ENCODE results near the gene RND1. TPM values are rescaled to one million over a fixed set of nuclear protein-coding genes. Genes with fewer than 3 reads are reported as not detected.

RND1 gene
- total RNA-seq, 1 experiment from 2014 or later: 5.1 TPM

GRCh38 chr12:48817873-48818830 is 47.5 kb downstream of the RND1 start, which contains the start of gene CACNB3:
Gene CACNB3, plus strand, starts transcription at chr12:48818496. Its CDS starts 434 bp downstream, at chr12:48818930.
- no peaks in the 10 kb centered on the region for H3K9me3 Mint-ChIP-seq (ENCODE audit: unreplicated experiment)
- CTCF ChIA-PET: interaction anchor here (0.7 to 2.0 kb wide), 4 partner anchors 28 to 65 kb away, joined by 3 to 8 read pairs (median 4); partner anchors contain the start of gene DDX23
- Histone ChIP-seq H3K36me3 (ENCODE audit: control insufficient read depth, insufficient read depth, low read length) (no peaks in the 10 kb centered on the region), H3K9me3 (no peaks in the 10 kb centered on the region), H3K4me1 (peaks cover 11% of the 10 kb centered on the region), H3K4me3 (ENCODE audit: low read depth, low read length) (peak within 1 kb of the TSS; percentile 82), H3K27me3 (replicated peaks; ENCODE audit: control insufficient read depth, insufficient read depth, low read length) (no peaks in the 10 kb centered on the region)
- peaks cover 14% of the 10 kb centered on the region for H3K4me1 Mint-ChIP-seq (ENCODE audit: low read depth, unreplicated experiment)
- peak in 1 of 2 experiments; percentile 15 for TF ChIP-seq CTCF (IDR thresholded peaks at IDR 0.05; ENCODE audit: insufficient read depth in 1 of 2, low read depth in 1 of 2, low read length in 1 of 2, severe bottlenecking in 1 of 2, unreplicated experiment in 1 of 2)
- POLR2A ChIA-PET: no interaction called here
- no TSS peak for BruUV-seq (replicated peaks)
- intact Hi-C loops (cut with micrococcal nuclease; ENCODE audit: unreplicated experiment): no loop called here
- H3K4me3 Mint-ChIP-seq (ENCODE audit: unreplicated experiment): peak within 1 kb of the TSS; percentile 97
- no peaks in the 10 kb centered on the region for H3K27me3 Mint-ChIP-seq (ENCODE audit: insufficient read depth, unreplicated experiment)
- H3K36me3 Mint-ChIP-seq (ENCODE audit: insufficient read depth, unreplicated experiment): peaks cover 9% of the 10 kb centered on the region
- DNase-seq: peak; percentile 84 to 85
- peak within 1 kb of the TSS; percentile 92 for H3K27ac Mint-ChIP-seq (ENCODE audit: unreplicated experiment)

GRCh38 chr12:48816143-48816854 is 49.4 kb downstream of the RND1 start:
- POLR2A ChIA-PET: interaction anchor here (1.0 kb wide), 1 partner anchor 36 kb away, joined by 4 read pairs; no protein-coding TSS in a partner anchor
- H3K4me1 ChIP-seq: peaks cover 13% of the 10 kb centered on the region
- no peaks in the 10 kb centered on the region for H3K9me3 Mint-ChIP-seq (ENCODE audit: unreplicated experiment)
- peaks cover 9% of the 10 kb centered on the region for H3K36me3 Mint-ChIP-seq (ENCODE audit: insufficient read depth, unreplicated experiment)
- CTCF ChIA-PET: interaction anchor here (0.6 to 2.1 kb wide), 10 partner anchors 11 to 172 kb away, joined by 3 to 34 read pairs (median 7); partner anchors contain the start of gene FKBP11
- peak overlapping the region; percentile 91 for H3K4me3 ChIP-seq (ENCODE audit: low read depth, low read length)
- no peaks in the 10 kb centered on the region for H3K27me3 Mint-ChIP-seq (ENCODE audit: insufficient read depth, unreplicated experiment)
- H3K27me3 ChIP-seq (replicated peaks; ENCODE audit: control insufficient read depth, insufficient read depth, low read length): no peaks in the 10 kb centered on the region
- intact Hi-C loops (cut with micrococcal nuclease; ENCODE audit: unreplicated experiment): no loop called here
- no peaks in the 10 kb centered on the region for H3K36me3 ChIP-seq (ENCODE audit: control insufficient read depth, insufficient read depth, low read length)
- no TSS peak for BruUV-seq (replicated peaks)
- no peak for DNase-seq
- peaks cover 7% of the 10 kb centered on the region for H3K4me1 Mint-ChIP-seq (ENCODE audit: low read depth, unreplicated experiment)
- H3K4me3 Mint-ChIP-seq (ENCODE audit: unreplicated experiment): peak overlapping the region; percentile 97
- no peaks in the 10 kb centered on the region for H3K9me3 ChIP-seq
- no peak overlapping the region for H3K27ac Mint-ChIP-seq (ENCODE audit: unreplicated experiment)
- TF ChIP-seq CTCF (IDR thresholded peaks at IDR 0.05; ENCODE audit: insufficient read depth in 1 of 2, low read depth in 1 of 2, low read length in 1 of 2, severe bottlenecking in 1 of 2, unreplicated experiment in 1 of 2): no peak
